GM12878 (cell line): ENCODE results near the gene WWP2. TPM values are rescaled to one million over a fixed set of nuclear protein-coding genes. Genes with fewer than 3 reads are reported as not detected.

Experiments used
- EGR1 ChIP-seq, 2 experiments: IDR thresholded peaks; 1 replicate in 1 of 2; 2 replicates in 1 of 2; pipeline ENCODE4 v1.6.1; 2011 to 2012; ENCODE audit warnings: low read depth in 2 of 2, low read length in 2 of 2, borderline replicate concordance in 1 of 2, mild to moderate bottlenecking in 1 of 2, moderate library complexity in 1 of 2
- ELK1 ChIP-seq: IDR thresholded peaks from 2 replicates; pipeline ENCODE4 v1.6.1; 2012; ENCODE audit warnings: low read depth, low read length, improper control_type of control experiment
- EP300 ChIP-seq, 2 experiments: fragments of 150-350 bp in 1 of 2; IDR thresholded peaks; 2 replicates each; pipeline ENCODE4 v1.6.1; 2011 to 2012; ENCODE audit warnings: low read depth in 2 of 2, low read length in 2 of 2, borderline replicate concordance in 1 of 2, improper control_type of control experiment in 1 of 2, inconsistent platforms in 1 of 2; ENCODE audit not compliant: control insufficient read depth in 1 of 2
- ESRRA ChIP-seq: IDR thresholded peaks from 2 replicates; pipeline ENCODE4 v1.6.1; 2012; ENCODE audit warnings: mild to moderate bottlenecking, low read length, improper control_type of control experiment
- EZH2 ChIP-seq: IDR thresholded peaks from 2 replicates; pipeline ENCODE4 v1.6.1; 2012; ENCODE audit warnings: low read depth, mild to moderate bottlenecking, control low read depth, inconsistent platforms, low read length, borderline replicate concordance; ENCODE audit not compliant: control insufficient read depth
- HSF1 ChIP-seq: fragments of 150-350 bp; IDR thresholded peaks from 2 replicates; pipeline ENCODE4 v1.6.1; 2014; ENCODE audit warnings: mild to moderate bottlenecking, low read depth, low read length
- IKZF1 ChIP-seq: fragments of 450-650 bp; conservative IDR thresholded peaks from 2 replicates; pipeline ENCODE4 v1.6.1; 2017; ENCODE audit warnings: antibody characterized with exemption, mild to moderate bottlenecking
- IRF4 ChIP-seq: IDR thresholded peaks from 2 replicates; pipeline ENCODE4 v1.6.1; 2011; ENCODE audit warnings: low read depth, low read length
- LARP7 ChIP-seq: fragments of 450-650 bp; IDR thresholded peaks from 2 replicates; pipeline ENCODE4 v1.6.1; 2017; ENCODE audit warnings: mild to moderate bottlenecking
- MYB ChIP-seq: fragments of 150-350 bp; IDR thresholded peaks from 2 replicates; pipeline ENCODE4 v1.6.1; 2014; ENCODE audit warnings: mild to moderate bottlenecking, low read depth, low read length, borderline replicate concordance
- NFXL1 ChIP-seq: fragments of 450-650 bp; IDR thresholded peaks from 2 replicates; pipeline ENCODE4 v1.6.1; 2017; ENCODE audit warnings: antibody characterized with exemption, mild to moderate bottlenecking, borderline replicate concordance
- NR2C1 ChIP-seq: fragments of 450-650 bp; IDR thresholded peaks from 2 replicates; pipeline ENCODE4 v1.6.1; 2017; ENCODE audit warnings: antibody characterized with exemption, mild to moderate bottlenecking, moderate library complexity
- NR2F1 ChIP-seq: fragments of 450-650 bp; conservative IDR thresholded peaks from 2 replicates; pipeline ENCODE4 v1.6.1; 2017; ENCODE audit warnings: mild to moderate bottlenecking
- PBX3 ChIP-seq: IDR thresholded peaks from 2 replicates; pipeline ENCODE4 v1.6.1; 2011; ENCODE audit warnings: mild to moderate bottlenecking, low read depth, low read length, moderate library complexity; ENCODE audit not compliant: insufficient replicate concordance
- RAD51 ChIP-seq: fragments of 450-650 bp; IDR thresholded peaks from 2 replicates; pipeline ENCODE4 v1.6.1; 2016; ENCODE audit warnings: moderate library complexity, mild to moderate bottlenecking, inconsistent platforms
- SMAD1 ChIP-seq: fragments of 450-650 bp; IDR thresholded peaks from 2 replicates; pipeline ENCODE4 v1.6.1; 2018; ENCODE audit warnings: mild to moderate bottlenecking, low read depth; ENCODE audit not compliant: partially characterized antibody
- SREBF2 ChIP-seq: IDR thresholded peaks from 2 replicates; pipeline ENCODE4 v1.6.1; 2012; ENCODE audit warnings: mild to moderate bottlenecking, low read length
- YBX1 ChIP-seq: fragments of 450-650 bp; IDR thresholded peaks from 2 replicates; pipeline ENCODE4 v1.6.1; 2016; ENCODE audit warnings: antibody characterized with exemption
- ZNF384 ChIP-seq: IDR thresholded peaks from 2 replicates; pipeline ENCODE4 v1.6.1; 2012; ENCODE audit warnings: low read depth, mild to moderate bottlenecking, low read length, improper control_type of control experiment, borderline replicate concordance
- polyA plus RNA-seq, 11 experiments: library from polyadenylated mRNA; depleted of rRNA in 4 of 11; unstranded in 6 of 11; stranded (reverse) in 5 of 11; fragments of >200 nt; fragmentation: Nextera tagmentation in 4 of 11; fragmentation: Illumina TruSeq in 1 of 11; extraction: Ambion mirVana in 4 of 11; extraction: Trizol in 1 of 11; gene quantifications; 1 replicate in 1 of 11; 2 replicates in 10 of 11; pipeline versions ENCODE4 v1.2.1 to v1.2.3, GENCODE V29; 2011 to 2016; ENCODE audit warnings: inconsistent platforms in 2 of 11, missing spikeins in 2 of 11, low read depth in 1 of 11
- total RNA-seq, 4 experiments: library from RNA; depleted of rRNA in 3 of 4; stranded (reverse); fragments of >200 nt in 3 of 4; fragmentation: Illumina TruSeq in 1 of 4; extraction: Trizol in 1 of 4; gene quantifications; 2 replicates each; pipeline versions ENCODE4 v1.2.1 to v1.2.3, GENCODE V29; 2013 to 2021
- TF ChIP-seq, protein P1 (sequence below): fragments of 450-650 bp; formaldehyde crosslinking; IDR thresholded peaks from 2 replicates; pipeline ENCODE4 v1.5.0; 2022; ENCODE audit warnings: mild to moderate bottlenecking, missing genetic modification characterization
- TF ChIP-seq, protein P2 (sequence below): IDR thresholded peaks from 2 replicates; pipeline ENCODE4 v1.6.1; 2011; ENCODE audit warnings: low read depth, mild to moderate bottlenecking, low read length, moderate library complexity, borderline replicate concordance; ENCODE audit errors: extremely low read depth

WWP2 gene
- total and polyA plus RNA-seq, 10 of the 15 experiments (the other 5 are each of a cell fraction or from before 2014, with no cell fraction given), result 2.8 to 47.0 (median 23.8) TPM

GRCh38 chr16:69754469-69755310 lies 7.4 kb upstream of the WWP2 start, which contains the start of gene NOB1 (continued):
- TF ChIP-seq, protein P1, sequence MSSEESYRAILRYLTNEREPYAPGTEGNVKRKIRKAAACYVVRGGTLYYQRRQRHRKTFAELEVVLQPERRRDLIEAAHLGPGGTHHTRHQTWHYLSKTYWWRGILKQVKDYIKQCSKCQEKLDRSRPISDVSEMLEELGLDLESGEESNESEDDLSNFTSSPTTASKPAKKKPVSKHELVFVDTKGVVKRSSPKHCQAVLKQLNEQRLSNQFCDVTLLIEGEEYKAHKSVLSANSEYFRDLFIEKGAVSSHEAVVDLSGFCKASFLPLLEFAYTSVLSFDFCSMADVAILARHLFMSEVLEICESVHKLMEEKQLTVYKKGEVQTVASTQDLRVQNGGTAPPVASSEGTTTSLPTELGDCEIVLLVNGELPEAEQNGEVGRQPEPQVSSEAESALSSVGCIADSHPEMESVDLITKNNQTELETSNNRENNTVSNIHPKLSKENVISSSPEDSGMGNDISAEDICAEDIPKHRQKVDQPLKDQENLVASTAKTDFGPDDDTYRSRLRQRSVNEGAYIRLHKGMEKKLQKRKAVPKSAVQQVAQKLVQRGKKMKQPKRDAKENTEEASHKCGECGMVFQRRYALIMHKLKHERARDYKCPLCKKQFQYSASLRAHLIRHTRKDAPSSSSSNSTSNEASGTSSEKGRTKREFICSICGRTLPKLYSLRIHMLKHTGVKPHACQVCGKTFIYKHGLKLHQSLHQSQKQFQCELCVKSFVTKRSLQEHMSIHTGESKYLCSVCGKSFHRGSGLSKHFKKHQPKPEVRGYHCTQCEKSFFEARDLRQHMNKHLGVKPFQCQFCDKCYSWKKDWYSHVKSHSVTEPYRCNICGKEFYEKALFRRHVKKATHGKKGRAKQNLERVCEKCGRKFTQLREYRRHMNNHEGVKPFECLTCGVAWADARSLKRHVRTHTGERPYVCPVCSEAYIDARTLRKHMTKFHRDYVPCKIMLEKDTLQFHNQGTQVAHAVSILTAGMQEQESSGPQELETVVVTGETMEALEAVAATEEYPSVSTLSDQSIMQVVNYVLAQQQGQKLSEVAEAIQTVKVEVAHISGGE (CRISPR knock-in tag), result no peak
- TF ChIP-seq EZH2 (no peak), LARP7 (peak; percentile 75), IKZF1 (peak; percentile 99), YBX1 (no peak), NR2F1 (0 out of 2 replicates have a peak, but pooled peaks have one; percentile 11), EGR1 (IDR thresholded peaks at IDR 0.05; ENCODE audit: borderline replicate concordance in 1 of 2, low read depth in 2 of 2, low read length in 2 of 2) (no peak), SREBF2 (no peak), IRF4 (peak; percentile 56; the same call in 1 of the 2 replicates), NFXL1 (no peak), PBX3 (no peak), RAD51 (no peak), NR2C1 (peak; percentile 31; the same call in 1 of the 2 replicates), ZNF384 (no peak; the same call in 1 of the 2 replicates), SMAD1 (no peak), MYB (no peak), ELK1 (no peak), ESRRA (peak; percentile 83; the same call in 1 of the 2 replicates), EP300 (IDR thresholded peaks at IDR 0.05; ENCODE audit: borderline replicate concordance in 1 of 2, control insufficient read depth in 1 of 2, low read depth in 2 of 2, low read length in 2 of 2) (no peak), HSF1 (no peak; the same call in 1 of the 2 replicates)
- TF ChIP-seq, protein P2, sequence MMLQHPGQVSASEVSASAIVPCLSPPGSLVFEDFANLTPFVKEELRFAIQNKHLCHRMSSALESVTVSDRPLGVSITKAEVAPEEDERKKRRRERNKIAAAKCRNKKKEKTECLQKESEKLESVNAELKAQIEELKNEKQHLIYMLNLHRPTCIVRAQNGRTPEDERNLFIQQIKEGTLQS, result no peak
